GM12864 (cell line): Measurements from ENCODE around the gene SLC46A3.

ENCODE experiments used
- DNase-seq: peaks from one replicate; pipeline ENCODE4 v3.0.0-alpha.2; 2011; ENCODE audit warnings: low read depth
- H3K4me3 ChIP-seq: 2 replicates; pipeline ENCODE4 v1.5.1; 2011; ENCODE audit warnings: mild to moderate bottlenecking, low read depth, low read length, control low read depth
- TF ChIP-seq, protein P1 (sequence below): IDR thresholded peaks from 2 replicates; pipeline ENCODE4 v1.5.1; 2011; ENCODE audit warnings: low read depth, mild to moderate bottlenecking, moderate library complexity, low read length, control low read depth, inconsistent platforms; ENCODE audit errors: missing control alignments

The SLC46A3 gene, protein sequence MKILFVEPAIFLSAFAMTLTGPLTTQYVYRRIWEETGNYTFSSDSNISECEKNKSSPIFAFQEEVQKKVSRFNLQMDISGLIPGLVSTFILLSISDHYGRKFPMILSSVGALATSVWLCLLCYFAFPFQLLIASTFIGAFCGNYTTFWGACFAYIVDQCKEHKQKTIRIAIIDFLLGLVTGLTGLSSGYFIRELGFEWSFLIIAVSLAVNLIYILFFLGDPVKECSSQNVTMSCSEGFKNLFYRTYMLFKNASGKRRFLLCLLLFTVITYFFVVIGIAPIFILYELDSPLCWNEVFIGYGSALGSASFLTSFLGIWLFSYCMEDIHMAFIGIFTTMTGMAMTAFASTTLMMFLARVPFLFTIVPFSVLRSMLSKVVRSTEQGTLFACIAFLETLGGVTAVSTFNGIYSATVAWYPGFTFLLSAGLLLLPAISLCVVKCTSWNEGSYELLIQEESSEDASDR

GRCh38 chr13:28718543-28719226, at the start of gene SLC46A3:
Gene SLC46A3 (minus strand): TSS chr13:28718970. CDS start chr13:28717998, 972 bp downstream.
- H3K4me3 ChIP-seq: peak within 1 kb of the TSS; percentile 81
- DNase-seq: peak; percentile 88
- TF ChIP-seq, protein P1, sequence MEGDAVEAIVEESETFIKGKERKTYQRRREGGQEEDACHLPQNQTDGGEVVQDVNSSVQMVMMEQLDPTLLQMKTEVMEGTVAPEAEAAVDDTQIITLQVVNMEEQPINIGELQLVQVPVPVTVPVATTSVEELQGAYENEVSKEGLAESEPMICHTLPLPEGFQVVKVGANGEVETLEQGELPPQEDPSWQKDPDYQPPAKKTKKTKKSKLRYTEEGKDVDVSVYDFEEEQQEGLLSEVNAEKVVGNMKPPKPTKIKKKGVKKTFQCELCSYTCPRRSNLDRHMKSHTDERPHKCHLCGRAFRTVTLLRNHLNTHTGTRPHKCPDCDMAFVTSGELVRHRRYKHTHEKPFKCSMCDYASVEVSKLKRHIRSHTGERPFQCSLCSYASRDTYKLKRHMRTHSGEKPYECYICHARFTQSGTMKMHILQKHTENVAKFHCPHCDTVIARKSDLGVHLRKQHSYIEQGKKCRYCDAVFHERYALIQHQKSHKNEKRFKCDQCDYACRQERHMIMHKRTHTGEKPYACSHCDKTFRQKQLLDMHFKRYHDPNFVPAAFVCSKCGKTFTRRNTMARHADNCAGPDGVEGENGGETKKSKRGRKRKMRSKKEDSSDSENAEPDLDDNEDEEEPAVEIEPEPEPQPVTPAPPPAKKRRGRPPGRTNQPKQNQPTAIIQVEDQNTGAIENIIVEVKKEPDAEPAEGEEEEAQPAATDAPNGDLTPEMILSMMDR: peak; percentile 5

DNA sequence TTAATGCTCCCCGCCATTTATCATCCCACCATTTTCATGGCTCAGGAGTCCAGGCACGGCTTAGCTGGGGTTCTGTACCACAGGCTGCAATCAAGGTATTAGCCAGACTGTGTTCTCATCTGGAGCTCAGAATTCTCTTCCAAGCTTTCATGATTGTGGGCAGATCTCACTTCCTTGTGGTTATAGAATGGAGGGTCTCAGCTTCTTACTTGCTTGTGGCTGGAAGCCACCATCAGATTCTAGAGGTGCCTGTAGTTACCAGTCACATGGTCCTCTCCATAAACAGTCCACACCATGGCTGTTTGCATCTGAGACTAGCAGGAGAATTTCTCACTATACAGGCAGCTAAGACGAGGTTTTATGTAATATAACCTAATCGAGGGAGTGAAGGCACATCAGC, 45.1 kb upstream of the SLC46A3 start:
- TF ChIP-seq, protein P1: no peak
- H3K4me3 ChIP-seq: no peak overlapping the region
- no peak for DNase-seq

DNA sequence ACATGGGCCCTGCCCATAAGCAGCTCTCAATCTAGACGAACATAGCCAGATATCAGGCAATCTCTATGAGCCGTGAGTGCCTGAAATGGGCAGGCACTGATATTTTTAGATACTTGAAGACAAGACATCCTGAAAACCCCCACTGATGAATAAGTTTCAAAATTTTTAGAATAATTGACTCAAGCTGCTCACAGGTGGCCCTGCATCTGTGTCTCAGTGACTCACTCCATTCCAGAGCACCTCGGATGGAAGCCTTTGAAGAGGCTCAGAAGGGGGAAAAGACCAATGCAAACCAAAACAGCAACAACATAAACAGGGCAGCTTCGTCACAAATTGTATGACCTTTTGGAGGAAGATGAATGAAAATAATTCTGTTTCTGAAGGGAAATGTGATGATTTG, 42.8 kb upstream of the SLC46A3 start:
- TF ChIP-seq, protein P1: no peak
- H3K4me3 ChIP-seq: no peak overlapping the region
- DNase-seq: no peak

GRCh38 chr13:28755546-28755870, 36.7 kb upstream of the SLC46A3 start:
- DNase-seq: no peak
- TF ChIP-seq, protein P1: no peak
- H3K4me3 ChIP-seq: no peak overlapping the region

DNA sequence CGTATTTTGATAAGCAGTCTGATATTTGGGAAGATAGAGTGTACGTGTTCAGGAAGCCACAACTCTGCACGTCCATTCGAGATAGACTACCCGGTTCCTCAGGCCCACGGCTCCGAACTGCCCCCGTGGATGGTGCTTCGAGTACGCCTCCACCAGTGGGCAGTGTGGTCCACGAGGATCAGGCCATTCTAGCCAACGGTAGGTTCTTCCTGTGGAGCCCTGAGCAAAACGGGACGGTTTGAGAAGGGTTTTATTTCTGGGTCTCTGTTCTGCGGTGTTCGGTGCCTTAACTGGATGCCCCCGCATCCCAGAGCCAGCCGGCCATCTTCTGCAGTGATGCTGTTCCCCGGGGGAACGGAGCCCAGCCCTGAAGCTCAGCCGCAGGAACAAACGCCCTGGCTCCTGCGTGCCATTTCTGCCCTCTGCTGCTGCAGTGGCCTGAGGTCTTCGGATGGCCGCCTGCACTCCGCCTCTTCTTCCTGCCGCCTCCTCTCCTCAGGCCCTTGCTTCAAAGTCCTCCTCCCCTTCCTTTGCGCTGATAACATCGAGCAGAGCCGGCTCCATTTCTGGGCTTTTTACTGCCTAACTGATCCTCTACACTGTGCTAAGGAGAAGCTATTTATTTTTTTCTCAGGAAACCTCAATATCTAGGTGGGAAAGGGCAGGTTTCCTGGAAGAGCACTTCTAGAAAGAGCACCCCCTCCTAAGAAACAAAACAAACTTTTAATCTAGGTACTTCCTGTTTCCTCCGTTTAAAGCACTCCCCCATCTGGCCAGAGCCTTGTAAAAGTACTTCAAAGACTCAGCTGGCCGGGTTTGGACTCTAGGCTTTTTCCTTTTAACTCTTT, 36.2 kb upstream of the SLC46A3 start:
- TF ChIP-seq, protein P1: no peak
- DNase-seq: no peak
- H3K4me3 ChIP-seq: no peak overlapping the region

DNA sequence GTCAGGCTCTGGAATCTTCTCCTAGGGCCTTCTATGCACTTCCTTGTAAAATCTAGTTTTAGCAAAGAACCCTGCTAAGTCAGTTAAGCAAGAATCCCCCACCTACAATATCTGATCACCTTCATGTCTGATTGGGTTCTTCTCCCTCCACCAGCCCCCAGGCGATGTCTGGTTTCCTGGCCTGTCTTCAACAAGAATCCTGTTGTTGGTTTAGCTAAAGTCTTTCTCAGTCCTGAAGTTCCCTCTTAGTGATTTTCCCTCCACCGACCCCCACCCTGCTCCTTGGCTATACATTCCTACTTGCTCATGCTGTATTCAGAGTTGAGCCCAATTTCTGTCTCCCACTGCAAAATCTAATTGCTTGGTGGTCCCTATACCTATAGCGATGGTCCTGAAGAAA, 35.2 kb upstream of the SLC46A3 start:
- no peak overlapping the region for H3K4me3 ChIP-seq
- TF ChIP-seq, protein P1: no peak
- no peak for DNase-seq
